T47D (cell line): ENCODE data around the gene OTUD7B.
A peak's percentile ranks its signal among the peaks of the same experiment; 100 is the strongest.

Experiments
- DNase-seq, 2 experiments: peaks; one replicate each; pipeline versions ENCODE4 v3.0.0 to v3.0.0-alpha.2; 2011 to 2012; ENCODE audit warnings: low read depth in 1 of 2, low spot score in 1 of 2
- JUND ChIP-seq: IDR thresholded peaks from 2 replicates; pipeline ENCODE4 v1.6.1; 2012; ENCODE audit warnings: low read depth
- in situ Hi-C: cut with HindIII; loops from 2 replicates; pipeline ENCODE4 v1.10.0; 2016; ENCODE audit warnings: low sequenced_read_pairs, low pct_unique_long_range_greater_than_20kb

OTUD7B gene

GRCh38 chr1:149916193-149916897 lies 94.2 kb downstream of the OTUD7B start:
- TF ChIP-seq JUND, result no peak
- no peak for DNase-seq
- in situ Hi-C loops, result no loop called here

GRCh38 chr1:149915429-149916192 lies 94.9 kb downstream of the OTUD7B start:
- TF ChIP-seq JUND, result no peak
- in situ Hi-C loops, result no loop called here
- no peak for DNase-seq

GRCh38 chr1:149914545-149914944 lies 96.0 kb downstream of the OTUD7B start:
- TF ChIP-seq JUND, result no peak
- in situ Hi-C loops, result no loop called here
- DNase-seq, result no peak

- in situ Hi-C loops, result no loop called here
- DNase-seq, result no peak
- no peak for TF ChIP-seq JUND
Observed at GRCh38 chr1:149906570-149907075, 103.9 kb downstream of the OTUD7B start.

- DNase-seq, result no peak
- TF ChIP-seq JUND, result no peak
- in situ Hi-C loops, result no loop called here
Observed at GRCh38 chr1:149903836-149904491, 106.6 kb downstream of the OTUD7B start.

- in situ Hi-C loops, result no loop called here
- DNase-seq, result peak; percentile 98 to 99
- no peak for TF ChIP-seq JUND
Observed at GRCh38 chr1:149899460-149900284, 110.9 kb downstream of the OTUD7B start, which contains the start of gene BOLA1. TSS of gene BOLA1 (plus strand) at chr1:149899568. CDS start at chr1:149900060, 492 bp downstream.

GRCh38 chr1:149896575-149896974 lies 114.0 kb downstream of the OTUD7B start:
- TF ChIP-seq JUND, result no peak
- no peak for DNase-seq
- in situ Hi-C loops, result no loop called here

GRCh38 chr1:149888999-149889289 lies 121.6 kb downstream of the OTUD7B start:
- in situ Hi-C loops, result no loop called here
- DNase-seq, result peak in 1 of 2 experiments; percentile 57
- TF ChIP-seq JUND, result no peak

GRCh38 chr1:149888247-149888998 lies 122.1 kb downstream of the OTUD7B start:
- peak in 1 of 2 experiments; percentile 97 for DNase-seq
- in situ Hi-C loops, result no loop called here
- TF ChIP-seq JUND, result no peak
